SU-DHL-6 (cell line): Measurements from ENCODE around the gene TMCO4.
"Not testable (repeated sequence)": the region's sequence is repeated elsewhere in the genome, so short reads cannot be mapped to it uniquely, and the experiment has no call there.

Source experiments
- EZH2phosphoT487 ChIP-seq: fragments of 200-600 bp; sonication (generic), shearing (Covaris generic); conservative IDR thresholded peaks from 2 replicates; pipeline ENCODE4 v1.6.1; 2018; ENCODE audit warnings: mild to moderate bottlenecking, antibody characterized with exemption, low read length, moderate library complexity, mixed read lengths
- TF ChIP-seq, protein P1 (sequence below): fragments of 200-600 bp; sonication (generic); IDR thresholded peaks from one replicate; pipeline ENCODE4 v1.5.1; 2017; ENCODE audit warnings: antibody characterized with exemption, mild to moderate bottlenecking, low read length, moderate library complexity; ENCODE audit not compliant: insufficient read depth, poor library complexity, severe bottlenecking

GRCh38 chr1:19639228-19639627 is 160.5 kb downstream of the TMCO4 start:
- TF ChIP-seq, protein P1, sequence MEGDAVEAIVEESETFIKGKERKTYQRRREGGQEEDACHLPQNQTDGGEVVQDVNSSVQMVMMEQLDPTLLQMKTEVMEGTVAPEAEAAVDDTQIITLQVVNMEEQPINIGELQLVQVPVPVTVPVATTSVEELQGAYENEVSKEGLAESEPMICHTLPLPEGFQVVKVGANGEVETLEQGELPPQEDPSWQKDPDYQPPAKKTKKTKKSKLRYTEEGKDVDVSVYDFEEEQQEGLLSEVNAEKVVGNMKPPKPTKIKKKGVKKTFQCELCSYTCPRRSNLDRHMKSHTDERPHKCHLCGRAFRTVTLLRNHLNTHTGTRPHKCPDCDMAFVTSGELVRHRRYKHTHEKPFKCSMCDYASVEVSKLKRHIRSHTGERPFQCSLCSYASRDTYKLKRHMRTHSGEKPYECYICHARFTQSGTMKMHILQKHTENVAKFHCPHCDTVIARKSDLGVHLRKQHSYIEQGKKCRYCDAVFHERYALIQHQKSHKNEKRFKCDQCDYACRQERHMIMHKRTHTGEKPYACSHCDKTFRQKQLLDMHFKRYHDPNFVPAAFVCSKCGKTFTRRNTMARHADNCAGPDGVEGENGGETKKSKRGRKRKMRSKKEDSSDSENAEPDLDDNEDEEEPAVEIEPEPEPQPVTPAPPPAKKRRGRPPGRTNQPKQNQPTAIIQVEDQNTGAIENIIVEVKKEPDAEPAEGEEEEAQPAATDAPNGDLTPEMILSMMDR = not testable (repeated sequence)
- TF ChIP-seq EZH2phosphoT487 = not testable (repeated sequence)
